Adrenal gland (tissue), 12 donors: ENCODE data around the gene HCFC1. TPM values are rescaled to one million over a fixed set of nuclear protein-coding genes. Genes with fewer than 3 reads are reported as not detected.

Source experiments
- DNase-seq, 7 donors: peaks; one replicate each; pipeline ENCODE4 v3.0.0-alpha.2; 2019 to 2020
- H3K27ac ChIP-seq, 5 donors: fragments of 200-600 bp; sonication (generic) in 4 of 5; 1 replicate in 3 of 5; 2 replicates in 2 of 5; pipeline versions ENCODE4 v1.5.1 to v1.8.0; 2016 to 2020; ENCODE audit warnings: mild to moderate bottlenecking in 1 of 5
- H3K27me3 ChIP-seq: fragments of 200-600 bp; 2 replicates; pipeline ENCODE4 v1.8.0; 2021
- H3K36me3 ChIP-seq, 2 donors: fragments of 200-600 bp; replicated peaks in 1 of 2; 1 replicate in 1 of 2; 2 replicates in 1 of 2; pipeline versions ENCODE4 v1.5.1 to v1.8.0; 2018 to 2022
- H3K4me1 ChIP-seq, 2 donors: fragments of 200-600 bp; replicated peaks in 1 of 2; 1 replicate in 1 of 2; 2 replicates in 1 of 2; pipeline versions ENCODE4 v1.5.1 to v1.8.0; 2018 to 2021
- H3K4me3 ChIP-seq, 4 donors: fragments of 200-600 bp; sonication (generic) in 3 of 4; one replicate each; pipeline ENCODE4 v1.5.1; 2016 to 2018
- H3K9me3 ChIP-seq, 3 donors: fragments of 200-600 bp; sonication (generic) in 1 of 3; replicated peaks in 1 of 3; 1 replicate in 2 of 3; 2 replicates in 1 of 3; pipeline versions ENCODE4 v1.5.1 to v1.8.0; 2016 to 2021
- POLR2A ChIP-seq, 2 donors: fragments of 450-650 bp; IDR thresholded peaks; one replicate each; pipeline ENCODE4 v1.6.1; 2017; ENCODE audit warnings: antibody characterized with exemption in 2 of 2, mild to moderate bottlenecking in 2 of 2, moderate library complexity in 1 of 2
- WGBS, 4 donors: extraction: QIAGEN DNeasy Blood & Tissue Kit in 2 of 4; methylation state at CpG; one replicate each; pipeline versions ENCODE4 v1.1.5 to v1.1.7; 2013 to 2017; 5-methylcytosine and 5-hydroxymethylcytosine counted together
- intact Hi-C, 2 donors: fragments of 100-400 bp; cut with DNase I; formaldehyde crosslinking; loops; one replicate each; pipeline versions ENCODE4 v1.14.1 to v1.15.0; 2022 to 2023
- polyA plus RNA-seq, 3 donors: library from polyadenylated mRNA; stranded (reverse); fragments of 200-250 nt in 2 of 3; fragments of 350-450 nt in 1 of 3; fragmentation: Illumina TruSeq in 1 of 3; extraction: RNeasy Lipid Tissue Mini Kit (QIAGEN cat#74804) in 1 of 3; gene quantifications; one replicate each; pipeline ENCODE4 v1.2.3, GENCODE V29; 2013 to 2014
- total RNA-seq, 9 donors: library from RNA; depleted of rRNA in 4 of 9; stranded (reverse); fragments of >200 nt in 4 of 9; fragments of 120-200 nt in 1 of 9; fragmentation: NEBNext Ultra II Directional in 1 of 9; extraction: Animal tissue kit (Norgen Biotek cat#: 25700) in 1 of 9; gene quantifications; one replicate each; pipeline versions ENCODE4 v1.1.0 to v1.2.4, GENCODE V29; 2013 to 2023
- TF ChIP-seq, protein P1 (sequence below), 6 experiments: fragments of 450-650 bp in 4 of 6; fragments of 200-600 bp in 2 of 6; sonication (generic) in 1 of 6; IDR thresholded peaks; 1 replicate in 5 of 6; 2 replicates in 1 of 6; pipeline versions ENCODE4 v1.5.1 to v1.8.0; 2016 to 2021; ENCODE audit warnings: antibody characterized with exemption in 6 of 6, mild to moderate bottlenecking in 2 of 6, moderate library complexity in 1 of 6
- donor health status: healthy with polysubstance abuse.
- donor health status: Bipolar disorder and iron deficiency.
- donor health status: DM: yes; HTN: yes; CAD: no.
- donor health status: DM: no; HTN: no; CAD: no.
- donor health status: DM: no; HTN: no; CAD: no.
- donor health status: DM: yes; HTN: yes; CAD: no.

HCFC1 gene
- total and polyA plus RNA-seq, 12 donors, result 9.2 to 77.1 (median 54.0) TPM

DNA sequence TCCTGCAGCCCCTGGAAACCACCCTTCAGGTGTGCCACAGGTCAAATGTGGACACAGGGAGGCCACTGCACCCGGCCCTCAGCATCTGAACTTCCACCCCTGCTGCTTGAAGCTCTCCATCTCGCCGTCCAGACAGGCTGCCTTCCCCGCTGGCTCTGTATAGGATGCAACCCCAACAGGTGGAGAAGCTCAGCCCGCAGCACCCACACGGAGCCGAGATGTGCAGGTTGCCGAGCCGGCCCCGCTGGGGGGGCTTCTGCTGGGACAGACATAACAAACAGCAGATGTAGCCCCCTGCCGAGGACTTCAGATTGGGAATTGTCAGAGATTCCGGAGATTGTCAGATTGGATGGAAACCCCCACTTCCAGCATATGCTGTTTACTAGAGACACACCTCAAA, 21.5 kb upstream of the HCFC1 start:
- intact Hi-C loops, result no loop called here
- DNase-seq, result no peak
- WGBS, 4 donors, result 82 to 100% (median 88%) methylated on average over 1 to 12 of the region's 12 CpGs

DNA sequence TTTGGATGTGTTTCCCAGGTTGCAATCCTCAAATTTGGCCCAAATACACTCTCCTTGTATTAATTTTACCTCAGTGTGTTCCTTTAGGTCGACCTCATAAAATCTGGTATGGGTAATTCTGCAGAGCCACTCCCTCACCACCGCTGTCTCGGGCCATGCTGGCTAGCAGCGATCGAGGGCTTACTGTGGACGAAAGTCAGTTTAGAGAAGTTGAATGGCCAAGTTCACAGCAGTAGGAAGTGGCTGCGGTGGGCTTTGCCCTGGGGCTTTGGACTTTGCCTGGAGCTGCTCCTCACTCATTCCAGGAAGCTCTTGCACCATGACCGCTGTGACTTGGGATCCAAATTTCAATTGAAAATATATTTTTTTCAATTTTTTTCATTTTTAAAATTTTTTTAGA, 20.6 kb upstream of the HCFC1 start:
- no peaks in the 10 kb centered on the region for H3K27me3 ChIP-seq
- no peak for DNase-seq
- no peak overlapping the region for H3K27ac ChIP-seq
- intact Hi-C loops, result no loop called here
- H3K36me3 ChIP-seq, result no peaks in the 10 kb centered on the region
- H3K4me1 ChIP-seq, result no peaks in the 10 kb centered on the region
- no peaks in the 10 kb centered on the region for H3K9me3 ChIP-seq
- 76 to 90% (median 83%) methylated on average over 1 to 8 of the region's 8 CpGs for WGBS, 4 donors
- TF ChIP-seq POLR2A (IDR thresholded peaks at IDR 0.05), result no peak
- TF ChIP-seq, protein P1, sequence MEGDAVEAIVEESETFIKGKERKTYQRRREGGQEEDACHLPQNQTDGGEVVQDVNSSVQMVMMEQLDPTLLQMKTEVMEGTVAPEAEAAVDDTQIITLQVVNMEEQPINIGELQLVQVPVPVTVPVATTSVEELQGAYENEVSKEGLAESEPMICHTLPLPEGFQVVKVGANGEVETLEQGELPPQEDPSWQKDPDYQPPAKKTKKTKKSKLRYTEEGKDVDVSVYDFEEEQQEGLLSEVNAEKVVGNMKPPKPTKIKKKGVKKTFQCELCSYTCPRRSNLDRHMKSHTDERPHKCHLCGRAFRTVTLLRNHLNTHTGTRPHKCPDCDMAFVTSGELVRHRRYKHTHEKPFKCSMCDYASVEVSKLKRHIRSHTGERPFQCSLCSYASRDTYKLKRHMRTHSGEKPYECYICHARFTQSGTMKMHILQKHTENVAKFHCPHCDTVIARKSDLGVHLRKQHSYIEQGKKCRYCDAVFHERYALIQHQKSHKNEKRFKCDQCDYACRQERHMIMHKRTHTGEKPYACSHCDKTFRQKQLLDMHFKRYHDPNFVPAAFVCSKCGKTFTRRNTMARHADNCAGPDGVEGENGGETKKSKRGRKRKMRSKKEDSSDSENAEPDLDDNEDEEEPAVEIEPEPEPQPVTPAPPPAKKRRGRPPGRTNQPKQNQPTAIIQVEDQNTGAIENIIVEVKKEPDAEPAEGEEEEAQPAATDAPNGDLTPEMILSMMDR (IDR thresholded peaks at IDR 0.05), result no peak
- no peak overlapping the region for H3K4me3 ChIP-seq

More for the DNA sequence above, 21.5 kb upstream of the HCFC1 start:
- TF ChIP-seq POLR2A (IDR thresholded peaks at IDR 0.05), result no peak
- TF ChIP-seq, protein P1 (IDR thresholded peaks at IDR 0.05), result no peak
- Histone ChIP-seq H3K36me3 (no peaks in the 10 kb centered on the region), H3K4me1 (no peaks in the 10 kb centered on the region), H3K27ac (no peak overlapping the region), H3K9me3 (no peaks in the 10 kb centered on the region), H3K4me3 (no peak overlapping the region), H3K27me3 (no peaks in the 10 kb centered on the region)

DNA sequence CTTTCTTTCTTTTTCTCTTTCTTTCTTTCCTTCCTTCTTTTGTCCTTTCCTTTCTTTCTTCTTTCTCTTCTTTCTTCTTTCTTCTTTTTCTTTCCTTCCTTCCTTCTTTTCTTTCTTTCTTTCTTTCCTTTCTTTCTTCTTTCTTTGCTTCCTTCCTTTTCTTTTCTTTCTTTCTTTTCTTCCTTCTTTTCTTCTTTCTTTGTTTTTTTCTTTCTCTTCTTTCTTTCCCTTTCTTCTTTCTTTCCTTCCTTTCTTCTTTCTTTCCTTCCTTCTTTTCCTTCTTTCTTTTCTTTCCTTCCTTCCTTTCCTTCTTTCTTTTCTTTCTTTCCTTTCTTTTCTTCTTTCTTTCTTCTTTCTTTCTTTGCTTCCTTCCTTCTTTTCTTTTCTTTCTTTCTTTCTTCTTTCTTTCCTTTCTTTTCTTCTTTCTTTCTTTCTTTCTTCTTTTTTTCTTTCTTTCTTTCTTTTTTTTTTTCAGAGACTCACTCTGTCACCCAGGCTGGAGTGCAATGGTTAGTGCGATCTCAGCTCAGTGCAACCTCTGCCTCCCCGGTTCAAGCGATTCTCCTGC, 19.5 kb upstream of the HCFC1 start:
- TF ChIP-seq POLR2A (IDR thresholded peaks at IDR 0.05), result no peak
- TF ChIP-seq, protein P1 (IDR thresholded peaks at IDR 0.05), result no peak
- DNase-seq, result no peak
- intact Hi-C loops, result no loop called here
- H3K36me3 ChIP-seq, result no peaks in the 10 kb centered on the region
- H3K4me1 ChIP-seq, result no peaks in the 10 kb centered on the region
- no peak overlapping the region for H3K4me3 ChIP-seq
- H3K9me3 ChIP-seq, result no peaks in the 10 kb centered on the region
- 93 to 100% (median 97%) methylated on average over 3 of the region's 3 CpGs for WGBS, 4 donors
- no peaks in the 10 kb centered on the region for H3K27me3 ChIP-seq
- H3K27ac ChIP-seq, result no peak overlapping the region

DNA sequence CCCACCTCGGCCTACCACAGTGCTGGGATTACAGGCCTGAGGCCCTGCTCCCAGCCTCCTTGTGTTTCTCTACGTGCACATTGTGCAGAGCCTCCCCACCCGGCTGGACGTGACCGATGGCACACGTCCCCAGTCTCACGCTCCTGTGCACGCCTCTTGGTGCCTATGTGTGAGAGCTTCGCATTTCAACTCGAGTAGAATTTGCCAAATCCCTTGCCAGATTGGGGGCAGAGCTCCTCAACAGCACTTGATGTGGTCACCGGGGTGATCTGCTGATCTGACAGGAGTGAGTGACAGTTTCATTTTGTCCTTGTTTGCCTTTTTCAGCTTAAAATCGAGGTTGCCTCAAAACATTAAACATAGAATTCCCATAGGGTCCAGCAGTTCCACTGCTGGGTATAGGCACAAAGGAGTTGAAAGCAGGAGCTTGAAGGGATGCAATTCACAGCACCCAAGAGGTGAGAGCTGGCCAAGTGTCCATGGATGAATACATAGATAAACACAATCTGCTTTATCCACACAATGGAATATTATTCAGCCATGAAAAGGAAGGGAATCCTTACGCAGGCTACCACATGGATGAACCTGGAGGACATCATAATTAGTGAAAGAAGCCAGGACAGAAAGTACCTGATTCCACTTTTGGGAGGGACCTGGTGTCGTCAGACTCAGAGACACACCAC, 18.5 kb upstream of the HCFC1 start:
- H3K4me3 ChIP-seq, result no peak overlapping the region
- no peaks in the 10 kb centered on the region for H3K36me3 ChIP-seq
- H3K27ac ChIP-seq, result no peak overlapping the region
- peaks cover 0 to 3% of the 10 kb centered on the region in 2 donors for H3K4me1 ChIP-seq
- H3K27me3 ChIP-seq, result no peaks in the 10 kb centered on the region
- no peaks in the 10 kb centered on the region for H3K9me3 ChIP-seq
- WGBS, 4 donors, result 89 to 96% (median 94%) methylated on average over 9 to 14 of the region's 14 CpGs
- TF ChIP-seq, protein P1 (IDR thresholded peaks at IDR 0.05), result no peak
- no peak for TF ChIP-seq POLR2A (IDR thresholded peaks at IDR 0.05)
- intact Hi-C loops, result no loop called here
- no peak for DNase-seq
